ENCODE measurements around the gene NUDT3. TPM values are rescaled to one million over a fixed set of nuclear protein-coding genes. Genes with fewer than 3 reads are reported as not detected.
"Not testable (repeated sequence)": the region's sequence is repeated elsewhere in the genome, so short reads cannot be mapped to it uniquely, and the experiment has no call there.

NUDT3 gene
- total RNA-seq, 1 experiment from 2014 or later = 14.1 TPM

DNA sequence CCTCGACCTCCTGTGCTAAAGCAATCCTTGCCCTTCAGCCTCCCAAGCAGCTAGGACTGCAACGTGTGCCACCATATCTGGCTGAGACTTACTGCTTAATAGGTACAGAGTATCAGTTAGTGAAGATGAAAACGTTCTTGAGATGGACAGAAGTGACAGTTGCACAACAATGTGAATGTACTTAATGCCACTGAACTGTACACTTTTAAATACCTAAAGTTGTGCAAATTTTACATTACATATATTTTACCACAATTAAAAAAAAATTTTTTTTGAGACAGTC, 25.9 kb downstream of the NUDT3 start:
- Histone ChIP-seq H3K4me1 (no peaks in the 10 kb centered on the region), H3K4me3 (no peak overlapping the region), H3K27me3 (no peaks in the 10 kb centered on the region), H3K27ac (no peak overlapping the region), H3K36me3 (no peaks in the 10 kb centered on the region; the same call in 1 of the 2 replicates), H3K9me3 (replicated peaks) (no peaks in the 10 kb centered on the region)
- no peak for DNase-seq

GRCh38 chr6:34365781-34366638, 26.5 kb downstream of the NUDT3 start:
- not testable (repeated sequence) for H3K27me3 ChIP-seq; H3K9me3 ChIP-seq (replicated peaks); H3K4me1 ChIP-seq; H3K36me3 ChIP-seq; H3K27ac ChIP-seq; H3K4me3 ChIP-seq; DNase-seq

GRCh38 chr6:34363681-34364075, 28.8 kb downstream of the NUDT3 start:
- not testable (repeated sequence) for H3K4me3 ChIP-seq; DNase-seq; H3K36me3 ChIP-seq; H3K27ac ChIP-seq; H3K27me3 ChIP-seq; H3K9me3 ChIP-seq (replicated peaks)
- H3K4me1 ChIP-seq = peaks cover 18% of the 10 kb centered on the region

GRCh38 chr6:34362909-34363680, 29.4 kb downstream of the NUDT3 start:
- H3K36me3 ChIP-seq = no peaks in the 10 kb centered on the region
- H3K4me3 ChIP-seq = no peak overlapping the region
- no peak for DNase-seq
- H3K27ac ChIP-seq = no peak overlapping the region
- H3K27me3 ChIP-seq = no peaks in the 10 kb centered on the region
- peaks cover 23% of the 10 kb centered on the region for H3K4me1 ChIP-seq
- H3K9me3 ChIP-seq (replicated peaks) = no peaks in the 10 kb centered on the region

DNA sequence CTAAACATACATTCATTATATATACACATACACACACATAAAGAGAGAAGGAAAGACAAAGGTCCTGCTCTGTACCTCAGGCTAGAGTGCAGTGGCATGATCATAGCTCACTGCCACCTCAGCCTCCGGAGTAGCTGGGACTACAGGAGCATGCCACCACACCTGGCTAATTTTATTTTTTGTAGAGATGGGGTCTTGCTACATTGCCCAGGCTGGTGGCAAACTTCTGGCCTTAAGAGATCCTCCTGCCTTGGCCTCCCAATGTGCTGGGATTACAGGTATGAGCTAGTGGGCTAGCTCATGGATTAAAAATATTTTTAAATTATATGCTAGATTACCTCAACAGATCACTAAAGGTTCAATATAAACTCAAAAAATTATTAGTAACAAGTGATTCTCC, 30.3 kb downstream of the NUDT3 start:
- Histone ChIP-seq H3K27ac (no peak overlapping the region), H3K27me3 (no peaks in the 10 kb centered on the region), H3K9me3 (replicated peaks) (no peaks in the 10 kb centered on the region)

DNA sequence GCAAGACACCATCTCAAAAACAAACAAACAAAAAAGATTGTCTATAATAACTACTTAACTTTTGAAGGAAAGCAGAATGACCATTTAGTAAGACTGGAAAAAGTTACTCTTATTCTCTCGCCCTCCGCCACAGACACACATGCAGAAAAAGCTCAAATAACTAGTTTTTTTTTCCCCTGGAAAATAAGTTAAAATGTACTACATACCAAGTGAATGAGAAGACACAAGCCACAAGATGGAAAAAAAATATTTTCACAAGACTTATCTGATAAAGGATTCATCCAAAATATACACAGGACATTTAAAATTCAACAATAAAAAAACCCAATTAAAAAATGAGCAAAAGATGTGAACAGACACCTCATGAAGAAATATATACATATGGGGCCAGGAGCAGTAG, 31.9 kb downstream of the NUDT3 start:
- Histone ChIP-seq H3K4me1 (peaks cover 27% of the 10 kb centered on the region), H3K27me3 (no peaks in the 10 kb centered on the region), H3K4me3 (no peak overlapping the region), H3K27ac (no peak overlapping the region), H3K9me3 (replicated peaks) (no peaks in the 10 kb centered on the region), H3K36me3 (no peaks in the 10 kb centered on the region)
- no peak for DNase-seq

More for the DNA sequence above, 30.3 kb downstream of the NUDT3 start:
- Histone ChIP-seq H3K4me1 (peaks cover 27% of the 10 kb centered on the region), H3K4me3 (no peak overlapping the region), H3K36me3 (no peaks in the 10 kb centered on the region)
- DNase-seq = no peak

DNA sequence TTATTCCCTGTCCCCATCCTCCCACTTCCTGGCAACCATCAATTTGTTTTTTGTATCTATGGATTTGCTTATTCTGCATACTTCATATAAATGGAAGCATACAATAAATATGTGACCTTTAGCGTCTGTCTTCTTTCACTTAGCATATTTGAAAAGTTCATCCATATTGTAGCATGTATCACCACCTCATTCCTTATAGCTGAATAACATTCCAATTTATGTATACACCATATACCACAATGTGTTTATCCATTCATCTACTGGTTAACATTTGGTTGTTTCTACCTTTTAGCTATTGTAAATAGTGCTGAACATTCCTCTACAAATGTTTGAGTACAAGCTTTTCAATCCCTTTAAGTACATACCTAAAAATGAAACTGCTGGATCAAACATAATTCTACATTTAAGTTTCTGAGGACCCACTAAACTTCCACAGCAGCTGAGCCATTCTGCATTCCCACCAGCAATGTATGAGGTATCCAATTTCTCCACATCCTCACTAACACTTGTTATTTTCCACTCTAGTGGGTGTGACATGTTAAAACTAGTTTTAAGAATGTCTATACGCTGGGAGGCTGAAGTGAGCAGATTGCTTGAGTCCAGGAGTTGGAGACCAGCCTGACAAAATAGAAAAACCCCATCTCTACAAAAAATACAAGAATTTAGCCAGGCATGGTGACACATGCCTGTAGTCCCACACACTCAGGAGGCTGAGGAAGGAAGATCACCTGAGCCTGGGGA, 32.9 kb downstream of the NUDT3 start:
- peak; percentile 9 to 62 for DNase-seq
- Histone ChIP-seq H3K4me3 (no peak overlapping the region), H3K27me3 (no peaks in the 10 kb centered on the region), H3K27ac (peak overlapping the region; percentile 2; the same call in 1 of the 2 replicates), H3K36me3 (no peaks in the 10 kb centered on the region), H3K9me3 (replicated peaks) (no peaks in the 10 kb centered on the region), H3K4me1 (peaks cover 27% of the 10 kb centered on the region)

DNA sequence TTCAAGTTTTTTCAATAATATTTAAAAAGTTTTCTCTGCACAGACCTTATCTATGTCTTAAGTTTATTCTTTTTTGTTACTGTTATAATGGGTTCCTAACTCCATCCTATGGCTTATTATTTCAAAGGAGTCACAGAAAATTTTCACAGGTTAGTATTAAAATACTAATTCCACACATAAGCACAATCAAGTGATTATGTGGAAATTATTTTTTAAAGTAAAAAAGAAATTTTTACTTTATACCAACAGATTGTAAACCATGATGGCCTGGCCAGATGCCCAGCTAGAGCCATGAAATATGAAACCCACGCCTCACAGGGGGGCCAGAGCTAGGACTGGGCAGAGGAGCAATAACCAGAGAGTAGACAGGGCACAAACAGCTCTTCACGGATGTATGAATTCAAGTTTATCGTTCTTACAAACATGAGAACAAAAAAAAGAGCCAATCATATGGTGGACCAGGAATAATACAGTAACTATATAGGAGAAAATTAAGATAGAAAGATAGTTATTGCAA, 34.0 kb downstream of the NUDT3 start:
- Histone ChIP-seq H3K27ac (no peak overlapping the region), H3K9me3 (replicated peaks) (no peaks in the 10 kb centered on the region), H3K4me3 (no peak overlapping the region), H3K27me3 (no peaks in the 10 kb centered on the region), H3K4me1 (peaks cover 27% of the 10 kb centered on the region), H3K36me3 (no peaks in the 10 kb centered on the region)
- DNase-seq = peak; percentile 65 to 75

- no peak overlapping the region for H3K27ac ChIP-seq
- H3K27me3 ChIP-seq = no peaks in the 10 kb centered on the region
- H3K4me3 ChIP-seq = no peak overlapping the region
- peaks cover 27% of the 10 kb centered on the region for H3K4me1 ChIP-seq
- no peaks in the 10 kb centered on the region for H3K9me3 ChIP-seq (replicated peaks)
- H3K36me3 ChIP-seq = no peaks in the 10 kb centered on the region
- DNase-seq = no peak
Measured at GRCh38 chr6:34357937-34358336, 34.5 kb downstream of the NUDT3 start.

DNA sequence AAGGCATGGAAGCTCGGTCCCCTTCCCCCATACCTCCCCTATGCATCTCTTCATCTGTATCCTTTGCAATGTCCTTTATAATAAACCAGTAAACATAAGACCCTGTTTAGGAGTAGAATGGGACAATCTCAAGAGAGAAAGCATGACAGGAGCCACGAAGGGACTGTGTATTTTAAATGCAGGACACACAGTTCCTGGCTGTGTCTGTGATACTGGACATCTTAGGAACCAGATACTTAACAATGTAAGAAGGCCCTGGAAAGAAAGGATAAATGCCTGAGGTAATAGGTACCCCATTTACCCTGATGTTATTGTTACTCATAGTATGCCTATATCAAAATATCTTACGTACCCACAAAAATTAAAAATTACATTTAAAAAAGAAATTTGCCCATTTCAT, 36.6 kb downstream of the NUDT3 start:
- H3K36me3 ChIP-seq = no peaks in the 10 kb centered on the region
- H3K4me1 ChIP-seq = peaks cover 27% of the 10 kb centered on the region
- no peak overlapping the region for H3K27ac ChIP-seq
- no peaks in the 10 kb centered on the region for H3K9me3 ChIP-seq (replicated peaks)
- H3K27me3 ChIP-seq = no peaks in the 10 kb centered on the region
- H3K4me3 ChIP-seq = no peak overlapping the region
- DNase-seq = no peak

DNA sequence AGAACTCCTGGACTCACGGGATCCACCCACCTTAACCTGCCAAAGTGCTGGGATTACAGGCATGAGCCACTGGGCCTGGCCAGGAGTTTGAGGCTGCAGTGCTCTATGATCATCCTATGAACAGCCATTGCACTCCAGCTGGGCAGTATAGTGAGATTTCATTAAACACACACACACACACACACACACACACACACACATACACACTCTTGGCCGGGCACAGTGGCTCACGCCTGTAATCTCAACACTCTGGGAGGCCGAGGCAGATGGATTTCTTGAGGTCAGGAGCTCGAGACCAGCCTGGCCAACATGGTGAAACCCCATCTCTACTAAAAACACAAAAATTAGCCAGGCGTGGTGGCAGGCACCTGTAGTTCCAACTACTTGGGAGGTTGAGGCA, 38.2 kb downstream of the NUDT3 start:
- not testable (repeated sequence) for H3K9me3 ChIP-seq (replicated peaks); DNase-seq; H3K27ac ChIP-seq; H3K27me3 ChIP-seq; H3K36me3 ChIP-seq; H3K4me3 ChIP-seq
- H3K4me1 ChIP-seq = peaks cover 22% of the 10 kb centered on the region

- H3K4me3 ChIP-seq; DNase-seq; H3K27me3 ChIP-seq; H3K27ac ChIP-seq; H3K36me3 ChIP-seq; H3K9me3 ChIP-seq (replicated peaks): not testable (repeated sequence)
- H3K4me1 ChIP-seq = peaks cover 15% of the 10 kb centered on the region
Measured at GRCh38 chr6:34353530-34353929, 38.9 kb downstream of the NUDT3 start.

GRCh38 chr6:34352305-34352937, 40.0 kb downstream of the NUDT3 start:
- Histone ChIP-seq H3K27me3 (no peaks in the 10 kb centered on the region), H3K4me3 (no peak overlapping the region), H3K27ac (no peak overlapping the region), H3K36me3 (no peaks in the 10 kb centered on the region), H3K9me3 (replicated peaks) (no peaks in the 10 kb centered on the region), H3K4me1 (peaks cover 6% of the 10 kb centered on the region; the same call in 1 of the 2 replicates)
- DNase-seq = no peak

- Histone ChIP-seq H3K36me3 (no peaks in the 10 kb centered on the region), H3K27me3 (no peaks in the 10 kb centered on the region), H3K4me3 (no peak overlapping the region), H3K9me3 (replicated peaks) (no peaks in the 10 kb centered on the region), H3K4me1 (peaks cover 6% of the 10 kb centered on the region; the same call in 1 of the 2 replicates), H3K27ac (no peak overlapping the region)
- no peak for DNase-seq
Measured at GRCh38 chr6:34350934-34351217, 41.6 kb downstream of the NUDT3 start.

Data from SJCRH30 (cell line).